NCI-H128 (cell line): ENCODE measurements around the gene MYOG.

Experiments
- DNase-seq: peaks from one replicate; lab custom pipeline; 2025; ENCODE audit not compliant: unreplicated experiment; lab: John Stamatoyannopoulos, UW

Gene MYOG

GRCh38 chr1:203090421-203091198, 4.8 kb upstream of the MYOG start:
- DNase-seq = no peak

DNA sequence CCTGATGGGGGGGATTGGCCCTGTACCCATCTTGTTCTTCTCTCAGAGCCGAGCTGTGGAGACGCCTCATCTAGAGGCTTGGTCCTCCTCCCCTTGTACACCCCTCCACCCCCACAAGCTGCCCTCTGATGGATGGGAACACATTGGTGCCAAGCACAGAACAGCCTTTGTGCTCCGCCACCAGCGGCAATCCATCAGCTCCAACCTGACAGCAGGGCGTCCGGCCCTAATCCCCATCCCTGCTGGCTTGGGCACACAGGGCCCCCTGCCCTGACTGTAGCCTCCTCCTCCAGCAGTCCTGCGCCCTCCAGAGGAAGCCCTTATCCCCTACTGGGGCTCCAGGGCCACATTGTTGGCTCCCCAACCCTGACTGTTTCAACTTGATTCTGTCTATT, 3.8 kb upstream of the MYOG start:
- no peak for DNase-seq

- DNase-seq = no peak
These were observed 3.3 kb upstream of the MYOG start for GRCh38 chr1:203089001-203089650.

DNA sequence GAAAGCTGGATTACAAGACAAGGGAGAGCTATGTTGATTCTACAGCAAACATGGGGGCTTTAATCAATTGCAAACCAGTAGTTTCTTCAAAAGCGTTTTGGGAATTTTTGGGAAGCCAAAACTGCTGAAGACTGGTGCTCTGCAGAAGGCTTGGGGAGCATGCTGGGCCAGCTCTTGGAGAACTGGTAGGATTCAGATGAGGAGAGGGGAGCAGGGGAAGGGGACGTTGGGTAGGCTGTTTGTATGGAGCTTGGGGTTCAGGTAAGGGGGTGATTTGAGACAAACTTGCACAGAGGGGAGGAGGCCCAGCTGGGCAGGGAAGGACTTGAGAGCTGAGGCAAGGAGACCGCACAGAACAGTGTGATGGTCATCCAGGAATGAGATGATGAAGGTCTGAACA, 2.6 kb upstream of the MYOG start:
- DNase-seq = no peak

DNA sequence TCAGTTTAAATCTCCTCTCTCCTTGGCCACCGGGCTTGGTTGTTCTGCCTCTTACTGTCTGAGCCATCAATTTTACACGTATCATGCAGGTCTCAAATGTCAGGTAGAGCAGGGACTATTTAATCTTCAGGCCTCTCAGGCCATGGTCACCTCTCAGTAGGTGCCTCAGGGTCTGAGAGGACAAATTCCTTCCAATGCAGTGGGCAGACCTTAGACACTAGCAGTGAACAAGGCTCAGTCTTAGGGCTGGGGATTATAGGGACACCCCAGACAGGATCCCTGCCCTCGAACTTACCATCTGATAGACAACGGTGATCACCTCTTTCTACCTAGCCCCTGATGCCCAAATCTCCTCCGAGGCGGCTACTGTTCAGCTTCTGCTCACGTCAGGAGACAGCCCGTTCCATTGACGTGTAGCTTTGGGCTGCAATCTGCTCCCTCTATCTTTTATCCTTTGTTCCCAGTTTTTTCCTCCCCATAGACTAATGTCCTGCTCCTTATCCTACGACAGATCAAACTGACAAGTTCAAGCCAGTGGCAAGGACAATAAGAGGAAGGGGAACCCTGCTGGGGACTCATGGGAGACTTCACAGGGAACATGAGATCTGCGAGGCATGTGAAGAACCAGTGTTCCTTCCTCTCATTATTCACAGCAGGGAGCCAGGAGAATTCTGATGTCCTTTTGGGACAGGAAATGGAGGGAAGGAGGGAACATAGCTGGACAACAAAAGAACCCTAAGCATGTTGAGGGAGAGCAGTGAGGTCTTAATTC, 1.4 kb upstream of the MYOG start:
- DNase-seq = no peak

DNA sequence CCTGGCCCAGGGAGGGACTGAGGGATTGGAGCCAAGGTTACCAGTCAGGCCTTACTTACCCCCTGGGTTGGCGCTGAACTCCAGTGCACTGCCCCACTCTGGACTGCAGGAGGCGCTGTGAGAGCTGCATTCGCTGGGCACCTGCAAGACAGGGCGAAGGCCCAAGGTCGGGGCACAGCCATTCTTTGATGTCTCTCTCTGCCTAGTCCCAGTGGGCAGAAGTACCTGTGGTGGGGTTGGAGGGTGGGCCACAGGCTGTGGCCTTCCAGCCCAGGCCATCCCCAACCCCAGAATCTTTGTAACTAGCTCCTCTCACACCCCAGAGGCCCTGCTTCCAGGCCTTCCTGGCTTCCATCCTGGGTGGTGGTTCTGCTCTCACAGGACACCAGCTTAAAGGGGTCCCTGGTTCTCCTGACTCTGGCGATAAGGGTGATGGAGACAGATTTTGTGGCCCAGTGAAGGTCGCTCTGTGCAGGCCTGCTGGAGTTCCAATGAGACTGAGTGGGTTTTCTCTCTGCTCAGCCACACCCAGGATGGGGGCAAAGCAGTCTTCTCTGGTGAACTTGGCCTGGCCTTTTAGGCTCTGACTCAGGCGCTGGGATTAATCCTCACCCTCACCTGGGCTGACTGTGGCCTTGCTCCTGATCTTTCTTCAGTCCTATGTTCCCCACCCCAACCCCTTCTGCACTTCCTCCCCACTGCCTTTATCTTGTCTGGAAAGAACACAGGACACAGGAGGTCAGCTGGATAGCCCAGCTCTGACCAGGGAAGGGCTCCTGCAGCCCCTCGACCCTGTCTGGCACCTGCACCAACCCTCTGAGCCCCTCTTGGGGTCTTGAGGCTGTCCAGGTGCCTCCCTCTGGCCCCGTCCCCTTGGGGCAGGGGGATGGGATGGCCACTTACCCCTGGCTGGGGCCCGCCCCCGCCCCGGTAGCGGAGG, 954 bp downstream of the MYOG start:
- no peak for DNase-seq

- DNase-seq = no peak
These were observed 2.3 kb downstream of the MYOG start for GRCh38 chr1:203083463-203083921.

- no peak for DNase-seq
These were observed 3.0 kb downstream of the MYOG start for GRCh38 chr1:203082571-203083462.

DNA sequence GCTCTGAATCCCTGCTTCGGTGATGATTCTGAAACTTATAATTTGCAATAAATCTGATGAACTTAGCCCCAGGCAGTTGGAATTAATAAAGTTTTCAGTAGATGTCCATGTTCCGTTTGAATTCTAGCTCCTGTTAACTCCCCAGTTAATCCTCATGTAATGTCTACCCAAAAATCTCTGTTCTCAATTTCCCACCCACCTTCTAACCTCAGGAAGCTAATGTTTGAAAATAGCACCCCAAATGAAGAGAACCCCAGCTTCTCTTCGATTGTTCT, 3.6 kb downstream of the MYOG start:
- no peak for DNase-seq

GRCh38 chr1:203081465-203082230, 4.2 kb downstream of the MYOG start:
- no peak for DNase-seq

- DNase-seq = no peak
These were observed 5.4 kb downstream of the MYOG start for GRCh38 chr1:203080456-203080855.

DNA sequence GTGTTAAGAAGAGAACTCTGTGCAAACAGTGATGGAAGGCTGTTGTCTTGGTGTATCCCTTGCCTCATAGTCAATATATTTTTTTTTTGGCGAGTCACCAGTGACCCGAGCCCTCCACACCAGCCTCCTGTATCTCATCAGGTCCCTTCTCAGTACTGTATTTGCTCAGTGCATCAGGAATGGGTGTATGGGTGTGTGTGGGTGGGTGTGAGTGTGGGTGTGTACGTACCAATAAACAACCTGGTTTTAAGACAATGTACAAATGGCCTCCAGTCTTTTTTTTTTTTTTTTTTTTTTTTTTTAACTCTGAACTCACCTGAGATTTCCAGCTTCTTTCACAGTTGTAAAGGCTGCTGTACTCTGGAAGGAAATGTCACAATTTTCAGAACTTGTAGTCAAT, 7.3 kb downstream of the MYOG start:
- no peak for DNase-seq

DNA sequence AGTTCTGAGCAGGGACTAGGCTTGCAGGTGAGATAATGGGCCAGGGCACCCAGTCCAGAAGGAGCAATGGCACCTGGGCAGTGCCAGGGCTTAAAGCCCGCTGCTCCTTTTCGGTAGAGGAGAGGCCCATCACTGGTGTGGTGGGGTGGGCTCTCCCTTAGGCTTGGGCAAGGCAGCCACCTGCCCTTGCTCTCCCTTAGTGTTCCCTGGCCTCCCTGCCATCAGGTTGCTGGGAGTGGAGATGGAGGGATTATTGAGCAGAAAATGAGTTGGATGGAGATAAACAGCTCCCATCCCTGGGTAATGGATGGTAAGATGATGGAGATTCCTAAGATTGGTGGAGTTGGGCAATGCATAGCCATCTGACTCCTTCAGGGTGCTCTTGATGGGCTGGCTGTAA, 7.9 kb downstream of the MYOG start:
- DNase-seq = no peak

DNA sequence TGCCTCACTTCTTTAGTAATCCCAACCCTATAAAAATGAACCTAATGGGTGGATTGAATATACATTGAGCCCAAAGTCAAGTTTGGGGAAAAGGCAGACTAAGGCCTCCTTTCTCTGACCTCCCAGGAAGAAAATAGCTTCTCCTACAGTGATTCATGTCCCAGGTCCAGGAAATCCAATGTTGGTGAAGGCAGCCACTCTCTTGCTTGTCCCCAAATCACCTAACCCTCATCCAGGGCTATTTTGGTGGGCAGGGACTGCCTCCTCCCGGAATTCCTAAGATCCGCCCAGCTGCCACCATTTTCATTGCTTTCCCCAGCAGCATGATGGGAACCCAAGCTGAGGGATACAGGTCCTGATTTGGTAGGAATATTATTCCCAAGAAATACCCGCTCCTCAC, 8.4 kb downstream of the MYOG start:
- DNase-seq = no peak

- DNase-seq = no peak
These were observed 9.7 kb downstream of the MYOG start for GRCh38 chr1:203076031-203076511.

DNA sequence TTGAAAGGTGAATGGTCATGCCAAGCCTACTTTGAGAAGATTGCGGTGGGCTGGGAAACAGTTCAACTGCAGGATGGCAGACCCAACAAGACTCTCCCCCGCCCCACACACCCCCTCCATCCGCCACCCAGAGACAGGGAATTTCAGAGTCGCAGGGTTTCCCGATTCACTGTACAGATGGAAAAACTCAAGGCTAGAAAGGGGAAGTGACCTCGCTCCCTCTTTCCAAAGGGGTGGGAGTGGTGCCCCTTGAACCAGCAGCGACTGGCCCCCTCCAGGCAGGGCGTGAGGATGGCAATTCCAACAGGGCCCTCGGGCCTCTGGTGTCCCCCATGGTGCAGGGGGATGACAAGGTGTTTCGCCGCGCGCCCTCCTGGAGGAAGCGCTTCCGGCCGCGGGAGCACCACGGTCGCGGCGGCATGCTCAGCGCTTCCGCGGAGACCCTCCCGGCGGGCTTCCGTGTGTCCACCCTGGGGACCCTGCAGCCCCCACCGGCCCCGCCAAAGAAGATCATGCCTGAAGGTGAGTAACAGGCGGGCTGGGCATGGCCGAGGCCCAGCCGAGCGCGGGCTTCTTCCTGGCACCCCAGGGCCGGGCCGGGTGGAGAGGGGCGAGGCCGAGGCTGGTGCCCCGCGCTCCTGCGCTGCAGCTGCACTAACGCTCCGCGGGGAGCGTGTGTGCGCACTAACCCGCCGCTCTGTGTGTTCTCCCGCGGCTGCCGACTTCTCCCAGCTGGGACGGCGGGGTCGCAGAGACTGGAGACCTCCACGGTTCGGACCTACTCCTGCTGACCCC, 10.4 kb downstream of the MYOG start:
- no peak for DNase-seq

DNA sequence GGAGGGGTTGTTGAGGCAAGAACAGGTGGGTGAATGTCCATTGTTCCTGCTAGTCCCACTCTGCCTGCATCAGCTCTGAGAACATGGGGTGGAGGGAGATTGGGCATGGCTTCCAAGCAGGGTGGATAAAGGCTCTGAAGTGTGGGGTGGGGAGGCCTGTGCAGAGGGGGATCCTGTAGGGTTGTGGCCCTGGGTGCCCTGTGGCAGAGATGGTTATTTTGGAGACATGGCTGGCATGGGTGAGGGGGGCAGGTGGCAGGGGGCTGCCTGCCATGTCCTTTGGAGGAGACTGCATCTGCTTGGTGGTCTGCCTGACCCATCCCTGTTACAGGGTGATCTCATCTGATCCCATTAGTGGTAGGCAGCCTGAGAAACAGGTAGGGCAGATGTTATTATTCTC, 11.2 kb downstream of the MYOG start:
- no peak for DNase-seq

DNA sequence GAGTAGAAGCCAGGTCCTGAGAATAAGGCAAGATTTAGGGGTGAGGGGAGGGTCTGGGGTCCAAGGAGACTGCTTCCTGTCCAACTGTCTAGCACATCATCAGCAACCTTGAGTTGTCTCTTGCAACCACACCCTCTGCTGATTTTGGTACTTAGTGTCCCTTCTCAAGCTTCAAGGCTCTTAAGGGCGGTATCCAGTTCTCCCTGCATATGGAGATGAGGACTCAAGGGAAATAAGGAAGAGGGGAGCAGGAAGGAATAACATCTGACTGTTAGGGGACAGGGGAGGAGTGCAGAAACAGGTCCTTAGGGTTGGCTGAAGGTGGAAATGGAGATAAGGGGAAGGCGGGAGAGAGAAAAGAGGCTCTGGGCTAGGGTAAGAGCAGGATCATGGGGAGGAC, 12.3 kb downstream of the MYOG start:
- DNase-seq = no peak
